Measurements from ENCODE around the gene HAPLN2. TPM values are rescaled to one million over a fixed set of nuclear protein-coding genes. Genes with fewer than 3 reads are reported as not detected.
A peak's percentile ranks its signal among the peaks of the same experiment; 100 is the strongest.

HAPLN2 gene
- total and polyA plus RNA-seq, 8 donors: 0.38 to 0.46 TPM; not detected in 6

DNA sequence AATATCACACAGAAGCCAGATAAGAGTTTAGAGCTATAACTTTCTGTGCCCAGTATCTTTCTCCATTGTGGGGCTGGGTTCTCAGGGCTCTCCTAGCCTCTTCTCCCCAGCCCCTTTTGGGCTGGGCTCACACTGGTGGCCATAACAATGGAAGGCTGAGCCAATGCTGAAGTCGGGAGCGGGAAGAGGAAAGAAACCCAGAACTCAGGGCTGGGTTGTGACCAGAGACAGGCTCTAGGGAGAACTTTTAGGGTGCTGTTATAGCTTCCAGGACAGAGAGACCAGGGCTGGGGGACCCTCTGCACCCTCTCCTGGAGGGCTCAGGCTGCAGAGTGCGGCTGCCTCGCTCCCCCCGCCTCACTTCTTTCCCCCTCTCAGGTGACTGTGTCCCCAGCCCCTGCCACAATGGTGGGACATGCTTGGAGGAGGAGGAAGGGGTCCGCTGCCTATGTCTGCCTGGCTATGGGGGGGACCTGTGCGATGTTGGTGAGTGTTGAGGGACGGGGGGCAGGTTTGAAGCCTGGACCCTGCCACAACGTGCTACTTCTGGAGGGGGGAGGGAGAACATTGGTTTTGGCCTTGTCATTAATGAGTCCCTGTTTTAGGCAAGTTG, 36.8 kb downstream of the HAPLN2 start:
- peaks cover 0 to 6% (median 0%) of the 10 kb centered on the region in 4 donors for H3K27me3 ChIP-seq
- intact Hi-C loops (cut with DNase I): loop anchor here in 1 of 3 donors (5.0 kb wide), 1 partner anchor 34 kb away; no protein-coding TSS in a partner anchor
- FAIRE-seq (no peak), DNase-seq (no peak), ATAC-seq (no peak)
- H3K36me3 ChIP-seq: no peaks in the 10 kb centered on the region
- TF ChIP-seq, protein P1, sequence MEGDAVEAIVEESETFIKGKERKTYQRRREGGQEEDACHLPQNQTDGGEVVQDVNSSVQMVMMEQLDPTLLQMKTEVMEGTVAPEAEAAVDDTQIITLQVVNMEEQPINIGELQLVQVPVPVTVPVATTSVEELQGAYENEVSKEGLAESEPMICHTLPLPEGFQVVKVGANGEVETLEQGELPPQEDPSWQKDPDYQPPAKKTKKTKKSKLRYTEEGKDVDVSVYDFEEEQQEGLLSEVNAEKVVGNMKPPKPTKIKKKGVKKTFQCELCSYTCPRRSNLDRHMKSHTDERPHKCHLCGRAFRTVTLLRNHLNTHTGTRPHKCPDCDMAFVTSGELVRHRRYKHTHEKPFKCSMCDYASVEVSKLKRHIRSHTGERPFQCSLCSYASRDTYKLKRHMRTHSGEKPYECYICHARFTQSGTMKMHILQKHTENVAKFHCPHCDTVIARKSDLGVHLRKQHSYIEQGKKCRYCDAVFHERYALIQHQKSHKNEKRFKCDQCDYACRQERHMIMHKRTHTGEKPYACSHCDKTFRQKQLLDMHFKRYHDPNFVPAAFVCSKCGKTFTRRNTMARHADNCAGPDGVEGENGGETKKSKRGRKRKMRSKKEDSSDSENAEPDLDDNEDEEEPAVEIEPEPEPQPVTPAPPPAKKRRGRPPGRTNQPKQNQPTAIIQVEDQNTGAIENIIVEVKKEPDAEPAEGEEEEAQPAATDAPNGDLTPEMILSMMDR (IDR thresholded peaks at IDR 0.05): no peak
- no peak overlapping the region for H3K27ac ChIP-seq
- no peak overlapping the region for H3K4me3 ChIP-seq
- WGBS, 2 donors: 59 to 60% methylated on average over 9 of the region's 9 CpGs
- H3K4me1 ChIP-seq: peaks cover 5 to 20% (median 10%) of the 10 kb centered on the region in 3 donors
- H3K9me3 ChIP-seq: no peaks in the 10 kb centered on the region

- no peak overlapping the region for H3K27ac ChIP-seq
- WGBS, 2 donors: 4 to 5% methylated on average over 53 to 54 of the region's 54 CpGs
- no peaks in the 10 kb centered on the region for H3K36me3 ChIP-seq
- ATAC-seq: peak; percentile 50 to 72 (median 64)
- H3K9me3 ChIP-seq: no peaks in the 10 kb centered on the region
- DNase-seq: peak; percentile 40 to 90 (median 81)
- peaks cover 5 to 24% (median 10%) of the 10 kb centered on the region in 3 donors for H3K4me1 ChIP-seq
- no peak for FAIRE-seq
- intact Hi-C loops (cut with DNase I): loop anchor here in 1 of 3 donors (5.0 kb wide), 1 partner anchor 35 kb away; no protein-coding TSS in a partner anchor
- peak overlapping the region in 1 of 4 donors; percentile 18 for H3K4me3 ChIP-seq
- H3K27me3 ChIP-seq: peaks cover 0 to 6% (median 0%) of the 10 kb centered on the region in 4 donors
- TF ChIP-seq, protein P1 (IDR thresholded peaks at IDR 0.05): peak; percentile 86 to 94 (median 92)
These were observed 37.9 kb downstream of the HAPLN2 start for GRCh38 chr1:156656806-156657740.

GRCh38 chr1:156657741-156658319, 38.6 kb downstream of the HAPLN2 start:
- intact Hi-C loops (cut with DNase I): loop anchor here in 2 of 3 donors (2.0 to 5.0 kb wide), 2 partner anchors 33 to 36 kb away; no protein-coding TSS in a partner anchor
- H3K27me3 ChIP-seq: peaks cover 0 to 6% (median 0%) of the 10 kb centered on the region in 4 donors
- ATAC-seq (no peak), DNase-seq (no peak), FAIRE-seq (no peak)
- 16% methylated on average over 15 of the region's 15 CpGs for WGBS, 2 donors
- no peaks in the 10 kb centered on the region for H3K9me3 ChIP-seq
- no peak overlapping the region for H3K27ac ChIP-seq
- TF ChIP-seq, protein P1 (IDR thresholded peaks at IDR 0.05): peak in 1 of 4 donors; percentile 4
- H3K4me3 ChIP-seq: peak overlapping the region in 1 of 4 donors; percentile 18
- no peaks in the 10 kb centered on the region for H3K36me3 ChIP-seq
- peaks cover 5 to 24% (median 10%) of the 10 kb centered on the region in 3 donors for H3K4me1 ChIP-seq

DNA sequence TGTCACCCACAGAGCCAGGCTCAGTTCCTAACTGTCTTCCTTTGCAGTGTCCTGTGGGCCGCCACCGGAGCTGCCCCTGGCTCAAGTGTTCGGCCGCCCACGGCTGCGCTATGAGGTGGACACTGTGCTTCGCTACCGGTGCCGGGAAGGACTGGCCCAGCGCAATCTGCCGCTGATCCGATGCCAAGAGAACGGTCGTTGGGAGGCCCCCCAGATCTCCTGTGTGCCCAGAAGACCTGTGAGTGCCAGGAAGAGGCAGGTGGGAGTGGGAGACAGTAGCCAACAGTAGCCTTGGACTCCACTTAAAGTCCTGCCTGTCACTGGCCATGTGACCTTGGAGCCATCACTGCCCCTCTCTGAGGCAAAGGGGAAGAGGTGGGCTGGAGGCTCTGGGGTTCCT, 39.3 kb downstream of the HAPLN2 start:
- no peaks in the 10 kb centered on the region for H3K9me3 ChIP-seq
- ATAC-seq: no peak
- DNase-seq: peak in 1 of 6 donors; percentile 48
- WGBS, 2 donors: 62 to 76% methylated on average over 14 of the region's 14 CpGs
- intact Hi-C loops (cut with DNase I): loop anchor here in 2 of 3 donors (2.0 to 5.0 kb wide), 2 partner anchors 34 to 36 kb away; no protein-coding TSS in a partner anchor
- H3K27me3 ChIP-seq: peaks cover 0 to 6% (median 0%) of the 10 kb centered on the region in 4 donors
- no peaks in the 10 kb centered on the region for H3K36me3 ChIP-seq
- no peak overlapping the region for H3K4me3 ChIP-seq
- FAIRE-seq: no peak
- no peak overlapping the region for H3K27ac ChIP-seq
- peaks cover 5 to 24% (median 10%) of the 10 kb centered on the region in 3 donors for H3K4me1 ChIP-seq
- TF ChIP-seq, protein P1 (IDR thresholded peaks at IDR 0.05): no peak
